ENCODE results near the gene NTM.

The NTM gene

DNA sequence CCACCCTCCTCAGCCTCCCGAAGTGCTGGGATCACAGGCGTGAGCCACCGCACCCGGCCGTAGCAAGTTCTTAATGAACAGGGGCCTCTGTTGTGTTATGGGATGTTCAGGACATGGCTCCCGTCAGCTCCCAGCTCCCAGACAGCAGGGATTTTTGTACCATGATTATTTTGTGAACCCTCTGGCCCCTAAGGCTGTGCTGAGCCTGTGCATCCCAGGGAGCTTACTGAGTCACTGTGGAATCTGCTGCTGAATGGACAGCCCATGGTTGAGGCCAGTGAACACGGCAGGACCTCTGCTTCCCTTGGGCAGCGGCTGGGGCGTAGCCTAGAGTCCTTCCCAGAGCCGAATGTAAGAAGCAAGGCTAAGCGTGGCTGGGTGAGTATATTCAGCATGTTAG is 245.2 kb downstream of the NTM start:
- TF ChIP-seq, protein P1, sequence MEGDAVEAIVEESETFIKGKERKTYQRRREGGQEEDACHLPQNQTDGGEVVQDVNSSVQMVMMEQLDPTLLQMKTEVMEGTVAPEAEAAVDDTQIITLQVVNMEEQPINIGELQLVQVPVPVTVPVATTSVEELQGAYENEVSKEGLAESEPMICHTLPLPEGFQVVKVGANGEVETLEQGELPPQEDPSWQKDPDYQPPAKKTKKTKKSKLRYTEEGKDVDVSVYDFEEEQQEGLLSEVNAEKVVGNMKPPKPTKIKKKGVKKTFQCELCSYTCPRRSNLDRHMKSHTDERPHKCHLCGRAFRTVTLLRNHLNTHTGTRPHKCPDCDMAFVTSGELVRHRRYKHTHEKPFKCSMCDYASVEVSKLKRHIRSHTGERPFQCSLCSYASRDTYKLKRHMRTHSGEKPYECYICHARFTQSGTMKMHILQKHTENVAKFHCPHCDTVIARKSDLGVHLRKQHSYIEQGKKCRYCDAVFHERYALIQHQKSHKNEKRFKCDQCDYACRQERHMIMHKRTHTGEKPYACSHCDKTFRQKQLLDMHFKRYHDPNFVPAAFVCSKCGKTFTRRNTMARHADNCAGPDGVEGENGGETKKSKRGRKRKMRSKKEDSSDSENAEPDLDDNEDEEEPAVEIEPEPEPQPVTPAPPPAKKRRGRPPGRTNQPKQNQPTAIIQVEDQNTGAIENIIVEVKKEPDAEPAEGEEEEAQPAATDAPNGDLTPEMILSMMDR (conservative IDR thresholded peaks at IDR 0.05; ENCODE audit: low read length) = no peak
- no peak for DNase-seq (ENCODE audit: low read depth)
- H3K4me3 ChIP-seq (ENCODE audit: low read length) = no peak overlapping the region

GRCh38 chr11:131616481-131617140 is 246.2 kb downstream of the NTM start:
- DNase-seq (ENCODE audit: low read depth) = no peak
- TF ChIP-seq, protein P1 (conservative IDR thresholded peaks at IDR 0.05; ENCODE audit: low read length) = no peak

GRCh38 chr11:131618201-131618600 is 247.8 kb downstream of the NTM start:
- TF ChIP-seq, protein P1 (conservative IDR thresholded peaks at IDR 0.05; ENCODE audit: low read length) = no peak
- peak; percentile 81 for DNase-seq (ENCODE audit: low read depth)
- H3K4me3 ChIP-seq (ENCODE audit: low read length) = no peak overlapping the region

More at GRCh38 chr11:131616481-131617140, 246.2 kb downstream of the NTM start:
- H3K4me3 ChIP-seq (ENCODE audit: low read length) = no peak overlapping the region

DNA sequence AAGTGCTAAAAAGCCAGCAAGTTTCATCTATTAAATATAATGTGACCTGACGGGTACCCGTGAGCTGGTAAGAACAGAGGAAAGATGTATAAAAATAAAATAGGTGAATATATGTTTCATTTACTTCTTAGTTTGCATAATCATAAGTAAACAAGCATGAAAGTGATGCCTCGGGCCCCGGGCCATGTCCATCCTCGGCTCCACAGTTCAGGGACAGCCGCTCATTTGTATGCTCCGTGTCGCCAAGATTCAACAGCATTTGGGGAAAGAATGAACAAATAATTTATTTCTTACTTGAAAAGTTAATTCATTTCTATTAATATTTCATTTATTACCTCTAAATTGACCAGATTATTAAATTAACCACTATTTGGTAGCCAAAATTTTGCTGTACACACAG is 251.8 kb downstream of the NTM start:
- no peak overlapping the region for H3K4me3 ChIP-seq (ENCODE audit: low read length)
- DNase-seq (ENCODE audit: low read depth) = no peak
- TF ChIP-seq, protein P1 (conservative IDR thresholded peaks at IDR 0.05; ENCODE audit: low read length) = no peak

GRCh38 chr11:131624531-131624930 is 254.1 kb downstream of the NTM start:
- TF ChIP-seq, protein P1 (conservative IDR thresholded peaks at IDR 0.05; ENCODE audit: low read length) = no peak
- peak; percentile 38 for DNase-seq (ENCODE audit: low read depth)
- no peak overlapping the region for H3K4me3 ChIP-seq (ENCODE audit: low read length)

- TF ChIP-seq, protein P1 (conservative IDR thresholded peaks at IDR 0.05; ENCODE audit: low read length) = no peak
- no peak overlapping the region for H3K4me3 ChIP-seq (ENCODE audit: low read length)
- DNase-seq (ENCODE audit: low read depth) = no peak
Observed at GRCh38 chr11:131626788-131627187, 256.4 kb downstream of the NTM start.

GRCh38 chr11:131628739-131629138 is 258.3 kb downstream of the NTM start:
- no peak overlapping the region for H3K4me3 ChIP-seq (ENCODE audit: low read length)
- DNase-seq (ENCODE audit: low read depth) = no peak
- TF ChIP-seq, protein P1 (conservative IDR thresholded peaks at IDR 0.05; ENCODE audit: low read length) = no peak
